IPS-NIHi7 (cell line): Measurements from ENCODE around the gene GLG1.

Experiments
- DNase-seq: peaks from one replicate; pipeline ENCODE4 v3.0.0; 2012; ENCODE audit warnings: mixed read lengths; ENCODE audit errors: extremely low spot score

GLG1 gene

DNA sequence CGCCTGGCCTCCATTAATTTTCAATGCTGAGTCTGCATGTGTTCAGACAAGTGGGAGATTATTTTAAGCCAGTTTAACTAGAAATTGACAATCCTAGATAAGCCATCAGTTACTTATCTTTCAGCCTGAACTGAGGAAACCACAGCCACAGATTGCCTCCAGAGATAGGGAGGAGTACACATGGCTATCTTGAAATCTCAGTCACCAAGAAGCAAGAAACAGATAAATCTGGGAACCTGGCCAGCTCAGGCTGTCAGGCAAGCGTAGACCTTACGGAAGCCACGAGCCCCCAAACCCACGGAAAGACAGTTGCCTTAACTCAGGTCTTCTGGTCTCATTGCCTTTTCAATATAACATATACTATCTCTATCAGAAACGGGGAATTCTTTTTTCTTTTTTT, 2.0 kb upstream of the GLG1 start:
- no peak for DNase-seq

DNA sequence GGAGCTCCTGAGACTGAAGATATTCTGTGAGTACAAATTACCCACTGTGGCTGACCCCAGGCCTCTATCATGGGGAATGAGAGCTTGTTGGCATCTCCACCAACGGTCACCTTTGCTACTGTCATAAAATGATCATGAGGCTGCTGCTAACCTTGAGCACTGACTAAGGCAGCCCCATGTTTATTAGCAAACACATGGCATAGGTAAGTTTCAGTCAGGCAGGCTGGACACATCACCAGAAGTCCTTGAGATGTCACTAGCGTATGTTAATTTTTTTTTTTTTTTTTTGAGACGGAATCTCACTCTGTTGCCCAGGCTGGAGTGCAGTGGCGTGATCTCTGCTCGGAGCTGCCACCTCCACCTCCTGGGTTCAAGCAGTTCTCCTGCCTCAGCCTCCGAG, 1.5 kb upstream of the GLG1 start:
- no peak for DNase-seq

DNA sequence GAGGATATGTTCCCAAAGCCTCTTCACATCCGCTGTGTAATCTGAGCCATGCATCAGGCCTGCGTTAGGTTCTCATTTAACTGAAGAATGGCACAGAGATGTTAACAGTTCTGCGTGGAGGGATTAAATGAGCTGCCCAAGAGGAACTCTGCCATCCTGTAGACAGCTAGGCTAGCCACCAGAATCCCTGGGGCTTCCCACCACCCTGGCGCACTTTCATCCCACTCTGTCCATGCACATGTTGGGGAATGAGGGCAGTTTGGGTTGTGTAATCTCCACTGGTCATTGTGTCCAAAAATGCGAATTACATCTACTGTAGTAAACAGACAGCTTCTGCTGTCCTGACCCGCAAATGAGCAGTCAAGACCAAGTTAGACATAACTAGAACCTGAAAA, 1.0 kb upstream of the GLG1 start:
- DNase-seq: peak; percentile 42

DNA sequence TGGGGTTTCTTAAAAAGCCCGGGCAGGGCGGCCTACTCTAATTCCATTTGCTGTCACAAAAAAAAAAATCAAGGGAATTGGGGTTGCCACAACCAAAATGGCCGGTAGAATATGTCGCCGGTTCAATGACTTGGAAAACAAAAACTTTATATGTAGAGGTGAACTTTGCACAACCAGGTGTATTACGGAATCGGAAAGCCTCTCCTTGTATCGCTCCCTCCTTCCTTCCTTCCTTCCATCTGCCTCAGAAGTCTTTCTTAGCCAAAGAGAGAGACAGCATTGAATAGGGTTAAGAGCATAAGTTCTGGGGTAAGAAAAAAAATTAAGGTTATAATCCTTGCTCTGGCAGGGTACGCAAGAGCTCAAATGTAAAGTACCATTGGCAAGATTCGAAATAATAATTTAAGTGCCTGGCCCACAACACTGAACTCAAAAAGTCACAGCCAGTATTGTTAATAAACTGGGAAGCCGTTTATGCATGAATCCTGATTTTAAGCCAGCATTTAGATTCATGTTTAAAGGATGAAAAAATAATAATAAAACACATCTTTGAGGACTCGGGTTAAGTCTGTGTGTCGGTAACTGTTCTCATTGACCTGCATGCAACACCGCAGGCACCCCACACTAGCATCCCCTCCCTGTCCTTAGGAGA, 522 bp upstream of the GLG1 start:
- DNase-seq: no peak

DNA sequence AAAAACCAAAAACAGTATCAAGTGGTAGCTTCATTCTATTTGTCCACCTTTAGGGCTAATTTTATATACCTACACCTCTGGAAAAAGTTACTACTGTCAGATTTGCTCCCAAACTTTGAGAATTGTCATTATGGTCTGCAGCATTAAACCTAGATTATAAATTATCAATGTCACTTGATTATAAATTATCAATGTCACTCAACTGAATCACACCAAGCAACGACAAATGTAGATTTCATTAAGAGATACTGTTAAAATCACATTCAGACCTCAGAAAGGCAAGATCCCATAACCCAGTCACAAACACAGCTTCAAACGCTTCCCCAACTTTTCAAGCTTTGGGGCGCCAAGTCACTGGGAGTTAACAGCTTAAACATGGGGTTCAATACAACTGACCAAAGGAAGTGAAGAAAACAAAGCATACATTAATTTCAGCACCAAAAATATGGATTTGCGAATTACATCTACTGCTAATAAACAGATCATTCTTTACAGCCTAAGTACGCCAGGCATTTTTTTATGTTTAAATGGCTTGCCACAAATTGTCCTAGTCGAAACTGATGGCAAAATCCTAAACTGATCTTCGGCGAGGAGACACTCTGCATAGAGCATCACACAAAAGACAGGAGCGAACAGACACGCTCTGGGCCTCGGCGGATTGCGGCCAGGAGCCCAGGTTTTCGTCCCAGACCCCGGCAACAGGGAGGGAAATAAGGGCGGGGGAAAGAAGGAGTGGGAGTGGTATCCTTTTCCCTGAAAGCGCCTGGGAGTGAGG, 981 bp downstream of the GLG1 start:
- DNase-seq: no peak

DNA sequence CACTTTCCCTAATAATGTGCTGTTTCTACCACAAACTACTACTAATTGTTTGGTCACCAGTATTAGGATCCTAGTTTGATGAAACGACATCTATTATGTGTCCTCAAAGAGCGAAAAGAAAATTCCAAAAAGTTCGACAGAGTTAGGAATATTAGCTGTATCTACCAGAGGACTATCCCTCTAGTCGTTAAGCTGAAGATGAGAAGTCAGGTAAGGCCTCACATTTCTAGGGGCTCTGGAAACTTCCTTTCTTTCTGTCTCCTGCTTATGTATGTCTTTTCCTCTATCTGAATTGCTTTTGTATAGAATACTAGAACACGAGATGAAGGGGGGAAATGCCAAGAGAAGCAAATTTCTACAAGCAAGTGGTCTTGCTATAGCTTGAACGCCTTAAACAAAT, 1.6 kb downstream of the GLG1 start:
- DNase-seq: no peak

DNA sequence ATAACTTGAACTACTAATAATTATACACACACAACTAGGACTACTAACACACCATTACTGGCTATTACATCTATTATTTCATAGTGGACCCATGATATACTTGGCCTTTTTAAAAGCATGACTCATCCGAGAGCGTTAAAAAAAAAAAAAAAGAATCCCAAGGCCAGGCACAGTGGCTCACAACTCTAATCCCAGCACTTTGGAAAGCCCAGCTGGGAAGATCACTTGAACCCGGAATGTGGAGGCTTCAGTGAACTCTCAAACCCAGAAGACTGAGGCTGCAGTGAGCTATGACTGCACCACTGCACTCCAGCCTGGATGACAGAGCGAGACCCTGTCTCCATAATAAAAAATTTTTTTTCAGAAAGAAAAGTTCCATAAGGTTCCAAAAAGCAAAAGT, 3.1 kb downstream of the GLG1 start:
- no peak for DNase-seq

DNA sequence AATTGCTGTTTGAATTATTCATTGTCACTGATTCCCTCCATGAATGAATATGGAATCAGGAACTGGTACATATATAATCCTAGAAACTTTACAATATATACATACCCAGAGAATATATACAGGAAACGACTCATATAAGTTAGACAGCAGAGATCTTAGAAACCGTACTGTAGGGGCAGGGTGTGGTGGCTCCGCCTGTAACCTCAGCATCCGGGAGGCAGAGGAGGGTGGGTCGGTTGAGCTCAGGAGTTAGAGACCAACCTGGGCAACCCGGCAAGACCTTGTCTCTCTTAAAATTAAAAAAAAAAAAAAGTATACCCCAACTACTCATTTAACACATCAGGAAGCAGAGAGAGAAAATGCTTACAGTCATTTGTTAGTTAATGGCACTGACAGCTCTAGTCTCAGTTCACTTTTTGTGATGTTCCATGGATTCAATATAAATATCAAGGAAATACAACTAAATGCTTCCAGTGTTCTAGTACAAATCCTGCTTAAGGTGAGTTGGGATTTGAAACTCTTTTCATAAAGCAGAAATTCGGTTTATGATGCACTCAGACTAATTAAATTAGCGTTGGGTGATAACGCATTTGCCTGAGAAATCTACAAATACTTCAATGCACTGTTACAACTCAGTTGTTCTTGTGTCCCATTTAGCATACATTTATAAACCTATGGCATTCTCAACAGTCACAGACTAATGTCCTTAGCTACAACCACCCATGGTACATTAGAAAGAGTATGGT, 5.6 kb downstream of the GLG1 start:
- no peak for DNase-seq

DNA sequence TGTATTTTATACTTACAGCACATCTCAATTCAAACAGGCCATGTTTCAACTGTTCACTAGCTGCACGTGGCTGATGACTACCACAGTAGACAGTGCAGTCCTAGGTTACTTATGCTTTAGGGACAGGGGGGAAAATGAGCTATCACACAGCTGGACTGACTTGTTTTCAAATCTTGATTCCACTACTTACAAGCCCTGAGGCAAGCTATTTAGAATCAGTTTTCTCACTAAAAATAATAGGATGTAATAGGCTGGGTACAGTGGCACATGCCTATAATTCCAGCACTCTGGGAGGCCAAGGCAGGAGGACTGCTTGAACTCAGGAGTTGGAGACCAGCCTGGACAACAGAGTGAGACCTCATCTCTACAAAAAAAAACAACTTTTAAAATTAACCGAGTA, 10.3 kb downstream of the GLG1 start:
- DNase-seq: no peak

DNA sequence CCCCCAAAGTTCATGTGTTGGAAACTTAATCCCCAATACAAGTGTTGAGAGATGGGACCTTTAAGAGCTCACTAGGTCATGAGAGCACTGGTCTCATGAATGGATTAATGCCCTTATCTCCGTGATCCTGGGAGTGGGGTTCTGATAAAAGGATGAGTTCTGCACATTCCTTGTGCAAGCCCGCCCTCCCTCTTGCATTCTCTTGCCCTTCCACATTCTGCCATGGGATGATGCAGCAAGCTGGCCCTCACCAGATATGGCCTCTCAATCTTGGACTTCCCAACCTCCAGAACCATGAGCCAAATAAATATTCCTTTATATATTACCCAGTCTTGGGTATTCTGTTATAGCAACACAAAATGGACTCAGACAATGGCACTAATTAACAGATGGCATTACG, 14.1 kb downstream of the GLG1 start:
- DNase-seq: no peak

DNA sequence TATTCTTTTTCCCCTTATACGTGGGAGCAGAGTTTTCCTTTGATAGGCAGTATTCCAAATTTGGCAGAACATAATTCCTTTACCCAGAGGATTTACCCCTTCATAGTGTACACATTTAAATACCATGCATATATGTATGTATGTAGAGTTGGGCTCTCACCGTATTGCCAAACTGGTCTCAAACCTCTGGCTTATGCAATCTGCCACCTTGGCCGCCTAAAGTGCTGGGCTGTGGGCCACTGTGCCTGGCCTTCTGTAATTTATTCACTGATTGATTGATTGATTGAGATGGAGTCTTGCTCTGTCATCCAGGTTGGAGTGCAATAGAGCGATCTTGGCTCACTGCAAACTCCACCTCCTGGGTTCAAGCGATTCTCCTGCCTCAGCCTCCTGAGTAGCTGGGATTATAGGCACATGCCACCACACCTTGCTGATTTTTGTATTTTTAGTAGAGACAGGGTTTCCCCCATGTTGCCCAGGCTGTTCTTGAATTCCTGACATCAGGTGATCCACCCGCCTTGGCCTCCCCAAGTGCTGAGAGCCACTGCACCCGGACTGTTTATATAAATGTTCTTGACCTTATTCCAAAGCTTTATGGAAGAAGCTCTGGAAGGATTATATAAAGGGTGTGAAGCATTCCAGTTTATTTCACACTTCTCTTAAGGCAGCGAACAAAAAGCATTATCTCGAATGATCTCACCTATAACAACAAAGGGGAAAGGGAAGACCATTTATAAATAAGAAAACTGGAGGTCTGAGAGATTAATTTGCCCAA, 14.9 kb downstream of the GLG1 start:
- no peak for DNase-seq

DNA sequence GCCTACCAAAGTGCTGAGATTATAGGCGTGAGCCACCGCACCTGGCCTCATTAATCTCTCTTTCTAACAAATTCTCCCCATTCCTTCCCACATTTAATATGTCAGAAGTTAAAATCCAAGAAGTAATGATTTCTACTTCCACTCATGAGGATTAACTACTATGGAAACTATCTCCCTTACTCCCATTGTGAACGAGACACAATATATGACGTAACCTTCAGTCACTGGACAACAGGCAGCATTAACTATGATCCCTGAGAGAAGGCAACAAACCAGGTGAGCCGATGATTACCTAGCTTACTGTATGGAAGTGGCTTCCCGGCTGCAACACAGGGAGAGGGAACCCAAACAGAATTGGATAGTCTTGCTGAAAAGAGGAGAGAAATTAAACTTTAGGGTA, 20.0 kb downstream of the GLG1 start:
- DNase-seq: no peak

DNA sequence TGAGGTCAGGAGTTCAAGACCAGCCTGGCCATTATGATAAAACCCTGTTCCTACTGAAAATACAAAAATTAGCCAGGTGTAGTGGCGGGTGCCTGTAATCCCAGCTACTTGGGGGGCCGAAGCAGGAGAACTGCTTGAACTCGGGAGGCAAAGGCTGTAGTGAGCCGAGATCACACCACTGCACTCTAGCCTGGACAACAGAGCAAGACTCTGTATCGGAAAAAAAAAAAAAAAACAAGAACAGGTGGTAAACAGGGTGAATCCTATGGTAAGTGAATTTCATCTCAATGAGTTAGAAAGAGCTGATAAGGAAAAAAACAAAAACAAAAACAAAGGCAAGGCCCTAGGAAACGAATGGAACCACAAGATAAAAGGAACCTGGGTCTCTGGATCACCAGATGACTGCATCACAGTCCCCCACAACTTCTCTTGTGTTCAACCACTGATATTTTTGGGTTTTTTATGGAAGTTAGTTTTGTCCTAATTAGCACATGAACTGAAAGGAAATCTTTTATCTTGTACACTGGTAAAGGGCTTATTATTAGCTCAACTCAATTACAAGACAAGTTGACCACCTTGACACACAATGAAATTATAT, 21.0 kb downstream of the GLG1 start:
- no peak for DNase-seq

DNA sequence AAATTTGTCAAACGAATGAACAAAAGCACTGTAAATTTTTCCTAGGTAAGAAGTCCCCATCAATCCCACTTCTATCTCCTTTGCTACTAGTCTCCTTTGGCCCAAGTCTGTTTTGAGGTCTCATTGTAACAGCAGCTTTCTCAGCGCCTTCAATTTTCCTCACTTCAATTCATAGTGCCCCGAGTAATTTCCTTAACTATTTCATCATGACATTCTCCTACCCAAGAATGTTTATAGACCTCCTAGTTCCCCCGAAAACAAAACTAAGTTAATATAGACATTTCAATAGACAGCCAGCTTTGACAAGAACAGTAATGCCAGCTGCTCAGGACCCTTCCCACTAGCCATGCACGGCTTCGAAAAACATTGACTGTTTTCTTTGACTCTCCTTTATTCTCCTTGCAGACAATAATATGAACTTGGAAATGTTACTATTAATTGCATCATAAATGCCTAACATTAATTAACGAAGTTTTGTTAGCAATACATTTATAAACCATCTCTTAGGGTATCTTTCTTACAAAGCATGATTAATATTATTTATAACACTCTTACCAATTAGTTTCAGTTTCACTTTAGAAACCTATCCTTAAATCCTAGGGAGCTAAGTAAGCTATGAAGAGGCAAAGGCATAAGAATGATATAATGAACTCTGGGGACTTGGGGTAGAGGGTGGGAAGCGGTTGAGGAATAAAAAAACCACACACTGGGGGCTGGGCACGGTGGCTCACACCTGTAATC, 22.8 kb downstream of the GLG1 start:
- no peak for DNase-seq

DNA sequence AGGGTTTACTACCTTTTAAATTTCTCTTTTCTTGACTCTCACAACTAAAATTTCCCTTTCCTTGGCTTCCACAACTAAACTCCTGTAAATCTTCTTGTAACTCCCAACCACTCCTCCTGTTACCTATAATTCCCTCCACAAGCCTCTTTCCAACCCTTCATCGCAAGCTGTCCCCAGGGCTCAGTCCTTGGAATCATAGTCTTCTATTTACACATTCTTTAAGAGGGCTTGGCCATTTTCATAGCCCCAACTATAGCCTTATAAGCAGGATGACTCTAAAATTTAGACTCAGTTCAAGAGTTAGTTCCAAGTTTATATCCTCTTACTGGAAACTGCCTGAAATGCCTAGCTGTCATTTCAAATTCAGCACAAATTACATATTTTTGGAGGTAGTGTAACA, 23.9 kb downstream of the GLG1 start:
- no peak for DNase-seq

DNA sequence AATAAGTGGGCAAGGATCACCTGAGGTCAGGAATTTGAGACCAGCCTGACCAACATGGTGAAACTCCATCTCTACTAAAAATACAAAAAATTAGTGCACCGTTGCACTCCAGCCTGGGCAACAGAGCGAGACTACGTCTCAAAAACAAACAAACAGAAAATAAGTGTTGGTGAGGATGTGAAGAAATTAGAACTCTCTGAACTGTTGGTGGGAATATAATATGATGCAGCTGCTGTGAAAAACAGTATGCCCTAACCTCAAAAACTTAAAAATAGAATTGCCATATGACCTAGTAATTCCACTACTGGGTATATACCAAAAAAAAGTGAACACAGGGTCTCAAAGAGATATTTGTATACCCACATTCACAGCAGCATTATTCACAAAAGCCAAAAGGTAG, 26.1 kb downstream of the GLG1 start:
- DNase-seq: no peak

DNA sequence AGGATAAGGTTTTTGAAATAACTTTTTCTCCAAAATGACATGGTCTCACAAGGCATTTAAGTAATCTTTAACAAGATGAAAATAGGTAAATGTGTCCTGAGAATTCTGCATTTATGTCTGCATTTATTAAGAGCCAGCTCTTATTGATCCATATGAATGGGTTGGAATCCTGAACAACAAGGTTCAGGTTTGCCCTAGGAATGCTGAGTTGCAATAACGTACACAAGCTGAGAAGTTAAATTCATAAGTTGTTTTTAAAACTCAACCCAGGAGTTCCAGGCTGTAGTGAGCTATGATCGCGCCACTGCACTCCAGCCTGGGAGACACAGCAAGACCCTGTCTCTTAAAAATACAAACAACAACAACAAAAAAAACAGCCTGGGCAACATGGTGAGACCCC, 28.1 kb downstream of the GLG1 start:
- no peak for DNase-seq

DNA sequence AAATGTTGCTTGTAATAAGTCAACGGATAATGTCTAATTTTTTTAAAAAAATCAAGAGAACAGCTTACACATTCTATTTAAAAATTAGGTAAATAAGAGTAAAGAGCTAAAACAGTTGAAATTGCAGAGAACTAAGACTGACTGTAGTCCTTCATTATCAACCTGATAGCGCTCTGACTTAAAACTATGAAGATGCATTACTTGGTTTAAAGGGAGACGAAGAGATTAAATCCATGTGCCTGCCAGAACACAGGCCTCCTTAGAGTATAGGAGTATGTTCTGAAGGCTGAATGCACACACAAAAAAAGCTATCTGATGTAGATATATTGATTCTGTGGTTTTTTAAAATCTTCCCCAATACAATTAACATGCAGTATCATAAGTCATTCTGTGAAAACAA, 28.5 kb downstream of the GLG1 start:
- DNase-seq: no peak

DNA sequence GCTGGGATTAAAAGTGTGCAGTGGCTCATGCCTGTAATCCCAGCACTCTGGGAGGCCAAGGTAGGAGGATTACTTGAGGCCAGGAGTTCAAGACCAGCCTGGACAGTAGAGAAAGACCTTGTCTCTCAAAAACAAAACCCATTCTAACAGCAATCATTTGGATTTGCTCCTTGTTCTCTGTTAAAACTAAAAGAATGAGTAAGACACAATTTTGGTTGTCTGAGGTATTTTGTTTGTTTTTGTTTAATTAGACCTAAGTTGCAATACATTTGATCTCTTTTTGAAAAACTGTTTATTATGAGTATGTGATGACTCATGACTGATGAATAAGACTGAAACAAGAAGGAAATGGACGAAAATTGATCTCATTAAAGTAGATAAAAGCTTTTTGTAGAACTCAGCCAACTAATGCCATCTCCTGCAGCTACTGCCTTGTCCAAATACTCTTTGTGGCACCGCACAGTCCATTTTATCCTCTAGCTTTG, 29.0 kb downstream of the GLG1 start:
- no peak for DNase-seq

DNA sequence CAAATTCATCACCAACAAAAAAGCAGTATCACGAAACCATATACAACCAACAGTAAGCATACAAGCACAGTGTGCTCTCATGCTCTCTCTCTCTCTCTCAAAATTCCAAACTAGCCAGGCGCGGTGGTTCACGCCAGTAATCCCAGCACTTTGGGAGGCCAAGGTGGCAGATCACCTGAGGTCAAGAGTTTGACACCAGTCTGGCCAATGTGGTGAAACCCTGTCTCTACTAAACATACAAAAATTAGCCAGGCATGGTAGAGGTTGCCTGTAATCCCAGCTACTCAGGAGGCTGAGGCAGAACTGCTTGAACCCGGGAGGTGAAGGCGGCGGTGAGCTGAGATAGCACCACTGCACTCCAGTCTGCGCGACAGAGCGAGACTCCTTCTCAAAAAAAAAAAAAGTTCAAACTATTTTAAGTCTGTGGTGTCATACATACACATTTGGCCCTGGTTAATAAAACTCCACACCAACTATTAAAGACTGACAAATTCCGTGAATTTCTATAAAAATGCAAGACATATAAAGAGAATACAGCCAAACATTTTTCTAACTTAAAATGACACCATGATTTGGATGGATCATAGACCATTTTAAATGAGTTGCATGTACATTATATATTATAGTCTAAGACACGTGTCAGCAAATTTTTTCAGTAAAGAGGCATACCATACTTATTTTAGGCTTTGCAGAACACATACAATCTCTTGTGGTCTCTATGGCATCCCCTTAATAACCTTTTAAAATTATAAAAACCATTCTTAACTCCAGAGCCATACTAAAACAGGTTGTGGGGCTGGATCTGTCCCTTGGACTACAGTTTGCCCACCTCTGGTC, 30.9 kb downstream of the GLG1 start:
- no peak for DNase-seq
